ENCODE data around the gene C1QTNF2. TPM values are rescaled to one million over a fixed set of nuclear protein-coding genes. Genes with fewer than 3 reads are reported as not detected.

C1QTNF2 gene
- total and polyA plus RNA-seq, 10 of the 15 experiments (the other 5 are each of a cell fraction or from before 2014, with no cell fraction given) = not detected

DNA sequence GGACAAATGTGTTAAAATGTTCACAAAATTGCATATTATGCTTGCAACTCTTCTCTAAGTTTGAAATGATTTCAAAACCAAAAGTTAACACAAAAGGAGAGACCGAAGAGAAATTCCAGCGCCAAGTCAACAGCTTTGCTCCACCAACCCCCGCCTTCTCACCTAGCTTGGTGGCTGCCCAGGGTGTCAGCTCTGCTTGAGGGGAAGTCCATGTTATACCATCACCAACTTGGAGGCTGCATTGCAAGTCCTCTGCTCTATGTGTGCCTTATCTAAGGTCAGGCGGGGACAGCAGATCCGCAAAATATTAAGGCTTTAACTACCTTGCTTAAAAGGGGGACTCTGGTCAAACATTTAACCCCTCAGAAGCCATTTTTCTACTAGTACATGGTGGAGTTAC is 72.7 kb downstream of the C1QTNF2 start:
- intact Hi-C loops (cut with micrococcal nuclease; ENCODE audit: unreplicated experiment) (no loop called here), in situ Hi-C loops (cut with MboI) (no loop called here)
- ATAC-seq (no peak), DNase-seq (ENCODE audit: low read depth, low spot score) (no peak), FAIRE-seq (no peak)
- Histone ChIP-seq H4K20me1 (ENCODE audit: control insufficient read depth, insufficient read depth) (no peaks in the 10 kb centered on the region), H3K9ac (ENCODE audit: control insufficient read depth, insufficient read depth, low read length) (no peak overlapping the region), H3K4me3 (no peak overlapping the region), H3K36me3 (ENCODE audit: control insufficient read depth in 2 of 2, insufficient read depth in 2 of 2, low read length in 1 of 2) (no peaks in the 10 kb centered on the region), H3K4me1 (ENCODE audit: control insufficient read depth, insufficient read depth, low read length) (no peaks in the 10 kb centered on the region; the same call in 1 of the 2 replicates), H3K9me3 (replicated peaks; ENCODE audit: control insufficient read depth, insufficient read depth, low read length) (no peaks in the 10 kb centered on the region; the same call in 2 of the 3 replicates), H3K79me2 (ENCODE audit: control insufficient read depth, insufficient read depth, low read length) (no peaks in the 10 kb centered on the region), H2AFZ (ENCODE audit: control insufficient read depth, low read depth, low read length) (no peak overlapping the region), H3K27me3 (replicated peaks in 1 of 2; ENCODE audit: control insufficient read depth in 2 of 2, insufficient read depth in 2 of 2, low read length in 1 of 2) (peaks cover 0 to 2% of the 10 kb centered on the region in 2 experiments; a peak in 2 of 4 replicates), H3K4me2 (ENCODE audit: control insufficient read depth, insufficient read depth) (no peak overlapping the region), H3K27ac (ENCODE audit: control insufficient read depth, insufficient read depth) (no peak overlapping the region)
- ChIA-PET RAD21 (ENCODE audit: unreplicated experiment) (interaction anchor here (0.7 to 0.9 kb wide), 2 partner anchors 66 to 101 kb away, joined by 3 read pairs; no protein-coding TSS in a partner anchor), POLR2A (no interaction called here), CTCF (interaction anchor here (1.2 to 1.4 kb wide), 2 partner anchors 45 to 78 kb away, joined by 3 to 4 read pairs; no protein-coding TSS in a partner anchor), SMC1A (ENCODE audit: uncharacterized antibody, unreplicated experiment) (interaction anchor here (0.9 kb wide), 1 partner anchor 36 kb away, joined by 3 read pairs; no protein-coding TSS in a partner anchor)
- BruUV-seq (replicated peaks) = no TSS peak
- WGBS (ENCODE audit: insufficient coverage, insufficient replicate concordance, low lambda C conversion rate, missing lambda C conversion rate) = 64% methylated on average over 5 of the region's 5 CpGs
- TF ChIP-seq IRF5 (IDR thresholded peaks at IDR 0.05; ENCODE audit: borderline replicate concordance) (no peak), PRDM15 (CRISPR knock-in tag; IDR thresholded peaks at IDR 0.05) (no peak), JUND (IDR thresholded peaks at IDR 0.05; ENCODE audit: low read depth, low read length) (no peak), CEBPB (IDR thresholded peaks at IDR 0.05; ENCODE audit: borderline replicate concordance in 1 of 2, low read depth in 2 of 2, low read length in 2 of 2) (no peak), ETV6 (conservative IDR thresholded peaks at IDR 0.05 in 1 of 2, IDR thresholded peaks at IDR 0.05 in 1 of 2; ENCODE audit: borderline replicate concordance in 1 of 2, low read depth in 1 of 2) (no peak), NR2F1 (conservative IDR thresholded peaks at IDR 0.05) (no peak), REST (IDR thresholded peaks at IDR 0.05; ENCODE audit: low read depth, low read length) (no peak), MYB (IDR thresholded peaks at IDR 0.05; ENCODE audit: borderline replicate concordance, low read depth, low read length) (no peak), RUNX3 (IDR thresholded peaks at IDR 0.05; ENCODE audit: low read length) (no peak), IKZF2 (IDR thresholded peaks at IDR 0.05) (no peak), CBFB (IDR thresholded peaks at IDR 0.05; ENCODE audit: low read depth) (no peak), RFX5 (IDR thresholded peaks at IDR 0.05; ENCODE audit: low read depth, low read length) (no peak), NFYB (IDR thresholded peaks at IDR 0.05; ENCODE audit: insufficient read depth, low read depth, low read length) (no peak), CREB1 (IDR thresholded peaks at IDR 0.05; ENCODE audit: low read depth) (no peak)

Measured in GM12878 (cell line).